MM.1S (cell line): ENCODE results near the gene LNPEP.

Experiments
- DNase-seq: peaks from one replicate; pipeline ENCODE4 v3.0.0-alpha.2; 2015
- H2AFZ ChIP-seq: fragments of 300-600 bp; sonication (generic); 2 replicates; pipeline ENCODE4 v1.6.0; 2016; ENCODE audit warnings: antibody characterized with exemption, low read length
- H3F3A ChIP-seq: fragments of 300-600 bp; sonication (generic); 2 replicates; pipeline ENCODE4 v1.6.1; 2016; ENCODE audit warnings: mild to moderate bottlenecking, antibody characterized with exemption, low read length, moderate library complexity, mixed read lengths; ENCODE audit not compliant: insufficient read depth
- H3K27ac ChIP-seq: fragments of 300-600 bp; sonication (generic); 2 replicates; pipeline ENCODE4 v1.5.1; 2016; ENCODE audit warnings: mild to moderate bottlenecking, low read length
- H3K27me3 ChIP-seq: fragments of 300-600 bp; sonication (generic); replicated peaks from 2 replicates; pipeline ENCODE4 v1.6.0; 2016; ENCODE audit warnings: low read length; ENCODE audit not compliant: insufficient read depth
- H3K36me3 ChIP-seq: fragments of 300-600 bp; sonication (generic); replicated peaks from 2 replicates; pipeline ENCODE4 v1.6.1; 2016; ENCODE audit warnings: mild to moderate bottlenecking, low read length, mixed read lengths; ENCODE audit not compliant: insufficient read depth
- H3K4me1 ChIP-seq: fragments of 300-600 bp; sonication (generic); 2 replicates; pipeline ENCODE4 v1.6.1; 2016; ENCODE audit warnings: low read length, mixed read lengths
- H3K4me2 ChIP-seq: fragments of 300-600 bp; sonication (generic); 2 replicates; pipeline ENCODE4 v1.6.0; 2016; ENCODE audit warnings: low read depth, low read length
- H3K4me3 ChIP-seq: fragments of 300-600 bp; sonication (generic); 2 replicates; pipeline ENCODE4 v1.5.1; 2016; ENCODE audit warnings: low read length, mixed read lengths
- H3K79me2 ChIP-seq: fragments of 300-600 bp; sonication (generic); 2 replicates; pipeline ENCODE4 v1.6.1; 2016; ENCODE audit warnings: mixed run types, low read length, mixed read lengths
- H3K9ac ChIP-seq: fragments of 300-600 bp; sonication (generic); 2 replicates; pipeline ENCODE4 v1.6.1; 2016; ENCODE audit warnings: low read length, mixed read lengths
- H3K9me2 ChIP-seq: fragments of 300-600 bp; sonication (generic); replicated peaks from 2 replicates; pipeline ENCODE4 v1.6.1; 2016; ENCODE audit warnings: mild to moderate bottlenecking, low read length, mixed read lengths; ENCODE audit not compliant: insufficient read depth
- H3K9me3 ChIP-seq: fragments of 300-600 bp; sonication (generic); replicated peaks from 2 replicates; pipeline ENCODE4 v1.6.1; 2016; ENCODE audit warnings: mild to moderate bottlenecking, low read length, mixed read lengths; ENCODE audit not compliant: insufficient read depth
- H4K20me1 ChIP-seq: fragments of 300-600 bp; sonication (generic); 2 replicates; pipeline ENCODE4 v1.6.1; 2016; ENCODE audit warnings: mild to moderate bottlenecking, low read length, moderate library complexity, mixed read lengths; ENCODE audit not compliant: insufficient read depth
- EZH2 ChIP-seq: fragments of 300-600 bp; sonication (generic); optimal IDR thresholded peaks from 2 replicates; pipeline ENCODE3; 2017; ENCODE audit warnings: low read depth, mild to moderate bottlenecking, antibody characterized with exemption, low read length, mixed read lengths
- EZH2phosphoT487 ChIP-seq: fragments of 300-600 bp; sonication (generic); IDR thresholded peaks from 2 replicates; pipeline ENCODE4 v1.6.1; 2018; ENCODE audit warnings: antibody characterized with exemption, low read length
- TF ChIP-seq, protein P1 (sequence below): fragments of 300-600 bp; sonication (generic); IDR thresholded peaks from 2 replicates; pipeline ENCODE4 v1.5.1; 2016; ENCODE audit warnings: antibody characterized with exemption, low read length, mixed read lengths

Gene LNPEP

DNA sequence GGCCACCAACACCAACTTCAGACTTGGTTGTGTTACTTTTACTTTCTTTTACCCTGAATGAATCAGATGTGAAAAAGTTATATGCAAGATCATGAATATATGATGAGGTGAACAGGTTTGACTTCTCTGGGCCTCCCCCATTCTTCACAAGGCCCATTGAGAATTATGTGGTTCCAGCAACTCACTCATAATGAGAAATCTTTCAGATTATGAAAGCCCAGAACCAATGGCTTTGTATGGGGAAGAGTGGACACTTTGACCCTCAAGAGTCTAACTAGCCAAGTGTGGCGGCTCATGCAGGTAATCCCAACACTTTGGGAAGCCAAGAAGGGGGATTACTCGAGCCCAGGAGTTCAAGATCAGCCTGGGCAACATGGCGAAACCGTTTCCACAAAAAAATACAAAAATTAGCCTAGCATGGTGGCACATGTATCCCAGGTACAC, 16.1 kb upstream of the LNPEP start:
- Histone ChIP-seq H3K27ac (no peak overlapping the region), H3F3A (0 out of 2 replicates have a peak, but pooled peaks cover 5% of the 10 kb centered on the region), H2AFZ (no peak overlapping the region), H3K79me2 (no peaks in the 10 kb centered on the region), H3K9ac (no peak overlapping the region), H3K9me3 (no peaks in the 10 kb centered on the region), H3K9me2 (no peaks in the 10 kb centered on the region), H3K36me3 (no peaks in the 10 kb centered on the region), H3K4me2 (no peak overlapping the region), H4K20me1 (no peaks in the 10 kb centered on the region), H3K4me1 (peaks cover 16% of the 10 kb centered on the region), H3K27me3 (no peaks in the 10 kb centered on the region), H3K4me3 (no peak overlapping the region)
- no peak for DNase-seq
- no peak for TF ChIP-seq EZH2phosphoT487
- TF ChIP-seq EZH2, result no peak
- TF ChIP-seq, protein P1, sequence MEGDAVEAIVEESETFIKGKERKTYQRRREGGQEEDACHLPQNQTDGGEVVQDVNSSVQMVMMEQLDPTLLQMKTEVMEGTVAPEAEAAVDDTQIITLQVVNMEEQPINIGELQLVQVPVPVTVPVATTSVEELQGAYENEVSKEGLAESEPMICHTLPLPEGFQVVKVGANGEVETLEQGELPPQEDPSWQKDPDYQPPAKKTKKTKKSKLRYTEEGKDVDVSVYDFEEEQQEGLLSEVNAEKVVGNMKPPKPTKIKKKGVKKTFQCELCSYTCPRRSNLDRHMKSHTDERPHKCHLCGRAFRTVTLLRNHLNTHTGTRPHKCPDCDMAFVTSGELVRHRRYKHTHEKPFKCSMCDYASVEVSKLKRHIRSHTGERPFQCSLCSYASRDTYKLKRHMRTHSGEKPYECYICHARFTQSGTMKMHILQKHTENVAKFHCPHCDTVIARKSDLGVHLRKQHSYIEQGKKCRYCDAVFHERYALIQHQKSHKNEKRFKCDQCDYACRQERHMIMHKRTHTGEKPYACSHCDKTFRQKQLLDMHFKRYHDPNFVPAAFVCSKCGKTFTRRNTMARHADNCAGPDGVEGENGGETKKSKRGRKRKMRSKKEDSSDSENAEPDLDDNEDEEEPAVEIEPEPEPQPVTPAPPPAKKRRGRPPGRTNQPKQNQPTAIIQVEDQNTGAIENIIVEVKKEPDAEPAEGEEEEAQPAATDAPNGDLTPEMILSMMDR, result no peak

DNA sequence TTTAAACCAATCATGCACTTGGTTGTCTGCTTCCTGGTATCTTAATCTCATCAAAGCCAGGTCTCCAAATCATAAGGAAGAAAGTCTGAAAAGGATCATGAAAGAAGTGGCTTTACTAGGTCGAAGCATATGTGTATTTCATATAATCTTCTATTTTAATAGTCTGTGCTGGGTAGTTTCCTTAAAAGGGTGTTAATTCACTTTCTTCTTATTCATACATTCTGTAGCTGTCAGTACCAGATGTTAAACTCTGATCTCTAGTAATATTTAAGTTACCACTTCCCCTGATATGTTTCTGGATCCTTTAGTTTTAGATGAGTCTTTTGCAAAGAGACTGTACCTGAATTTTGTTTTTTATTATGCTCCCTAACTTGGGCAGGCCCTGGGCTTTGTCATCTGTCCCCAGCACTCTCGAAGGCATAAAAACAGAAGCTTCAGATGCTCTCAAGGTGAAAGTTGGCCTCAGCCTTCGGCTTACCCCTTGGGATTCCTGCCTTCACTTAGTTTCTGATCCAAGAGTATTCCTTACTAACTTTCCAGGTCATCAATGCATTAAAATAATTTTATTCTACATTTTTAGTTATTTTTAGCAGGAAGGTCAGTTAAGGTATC, 15.0 kb upstream of the LNPEP start:
- DNase-seq, result no peak
- 0 out of 2 replicates have a peak, but pooled peaks cover 5% of the 10 kb centered on the region for H3F3A ChIP-seq
- H3K27ac ChIP-seq, result no peak overlapping the region
- no peaks in the 10 kb centered on the region for H4K20me1 ChIP-seq
- no peak overlapping the region for H3K9ac ChIP-seq
- H3K79me2 ChIP-seq, result no peaks in the 10 kb centered on the region
- H3K4me3 ChIP-seq, result no peak overlapping the region
- no peak overlapping the region for H2AFZ ChIP-seq
- TF ChIP-seq EZH2, result no peak
- TF ChIP-seq, protein P1, result no peak
- no peak for TF ChIP-seq EZH2phosphoT487
- H3K36me3 ChIP-seq, result no peaks in the 10 kb centered on the region
- H3K27me3 ChIP-seq, result no peaks in the 10 kb centered on the region
- H3K9me3 ChIP-seq, result no peaks in the 10 kb centered on the region
- H3K9me2 ChIP-seq, result no peaks in the 10 kb centered on the region
- peak overlapping the region; percentile 25; the same call in 1 of the 2 replicates for H3K4me2 ChIP-seq
- H3K4me1 ChIP-seq, result peaks cover 16% of the 10 kb centered on the region

DNA sequence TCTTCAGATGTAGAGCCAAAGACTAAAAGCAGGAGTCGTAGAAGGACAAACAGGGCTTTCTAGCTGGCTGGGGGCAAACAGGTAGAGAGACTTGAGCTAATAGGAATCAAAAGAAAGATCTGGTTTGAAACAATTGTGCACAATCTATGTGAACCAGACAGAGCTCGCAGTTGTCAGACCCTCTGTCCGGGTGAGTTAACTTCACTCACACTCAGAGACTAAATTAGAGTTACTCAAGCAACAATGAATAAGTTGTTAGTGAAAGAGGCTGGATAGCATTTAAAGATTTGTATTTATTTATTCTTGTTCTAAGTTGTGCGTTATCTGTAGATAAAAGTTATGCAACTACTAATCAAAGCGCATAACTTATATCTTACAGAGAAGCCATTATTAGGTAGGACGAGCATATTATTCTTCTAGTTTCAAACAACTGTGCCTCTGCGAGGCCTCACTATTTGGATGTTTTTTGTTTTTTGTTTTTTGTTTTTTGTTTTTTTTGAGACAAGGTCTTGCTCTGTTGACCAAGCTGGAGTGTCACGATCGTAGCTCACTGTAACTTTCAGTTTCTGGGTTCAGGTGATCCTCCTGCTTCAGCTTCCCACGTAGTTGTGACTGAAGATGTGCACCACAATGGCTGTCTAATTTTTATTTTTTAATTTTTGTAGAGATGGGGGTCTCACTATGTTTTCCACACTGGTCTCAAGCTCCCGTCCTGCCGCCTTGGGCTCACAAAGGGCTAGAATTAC, 13.2 kb upstream of the LNPEP start:
- Histone ChIP-seq H3K79me2 (no peaks in the 10 kb centered on the region), H3K9me2 (no peaks in the 10 kb centered on the region), H2AFZ (no peak overlapping the region), H3K9me3 (no peaks in the 10 kb centered on the region), H3K36me3 (no peaks in the 10 kb centered on the region), H4K20me1 (no peaks in the 10 kb centered on the region), H3K4me3 (no peak overlapping the region), H3K4me1 (peaks cover 19% of the 10 kb centered on the region), H3F3A (0 out of 2 replicates have a peak, but pooled peaks cover 5% of the 10 kb centered on the region), H3K9ac (no peak overlapping the region), H3K27ac (no peak overlapping the region), H3K4me2 (no peak overlapping the region), H3K27me3 (no peaks in the 10 kb centered on the region)
- DNase-seq, result no peak
- TF ChIP-seq, protein P1, result no peak
- TF ChIP-seq EZH2phosphoT487 (no peak), EZH2 (no peak)
